IMR-90 (cell line): ENCODE results near the gene LEKR1. TPM values are rescaled to one million over a fixed set of nuclear protein-coding genes. Genes with fewer than 3 reads are reported as not detected.

ENCODE experiments used
- ATAC-seq: fragments of 200-7000 bp; cut with Tn5 transposase; 2 replicates; pipeline ENCODE4 v1.9.1; 2020; ENCODE audit warnings: low read depth, mild to moderate bottlenecking, moderate library complexity
- BruUV-seq: library from RNA; stranded (reverse); fragments of 400-500 nt; replicated peaks from 2 replicates; lab custom pipeline; 2021; lab: Mats Ljungman, UMichigan
- CTCF ChIA-PET: fragments of 300-600 bp; formaldehyde crosslinking; extraction: SDS; loops from one replicate; lab custom pipeline; 2021; ENCODE audit warnings: antibody characterized with exemption; lab: Yijun Ruan, JAX
- POLR2A ChIA-PET: fragments of 300-600 bp; sonication (Branson Sonifier 250); formaldehyde crosslinking; loops from one replicate; lab custom pipeline; 2022; ENCODE audit warnings: antibody characterized with exemption; ENCODE audit not compliant: unreplicated experiment; lab: Charles Lee
- DNase-seq: peaks from one replicate; pipeline ENCODE4 v3.0.0; 2013
- H2AFZ ChIP-seq: replicated peaks from 2 replicates; pipeline ENCODE3; 2013; ENCODE audit warnings: low read length, mild to moderate bottlenecking; ENCODE audit not compliant: poor library complexity
- H2AK5ac ChIP-seq: 2 replicates; pipeline ENCODE4 v1.6.1; 2013; ENCODE audit warnings: low read depth, low read length, inconsistent platforms
- H2AK9ac ChIP-seq: replicated peaks from 2 replicates; pipeline ENCODE3; 2013; ENCODE audit warnings: mild to moderate bottlenecking, low read depth, low read length, moderate library complexity; ENCODE audit not compliant: poor library complexity
- H2BK120ac ChIP-seq: 2 replicates; pipeline ENCODE4 v1.6.1; 2013; ENCODE audit warnings: low read depth, low read length, inconsistent platforms
- H2BK15ac ChIP-seq: 3 replicates; pipeline ENCODE4 v1.6.1; 2013; ENCODE audit warnings: low read depth, low read length, inconsistent platforms
- H2BK20ac ChIP-seq: 2 replicates; pipeline ENCODE4 v1.6.1; 2013; ENCODE audit warnings: low read depth, mild to moderate bottlenecking, inconsistent platforms, low read length, moderate library complexity
- H2BK5ac ChIP-seq: 2 replicates; pipeline ENCODE4 v1.6.1; 2013; ENCODE audit warnings: mild to moderate bottlenecking, low read depth, low read length, inconsistent platforms; ENCODE audit not compliant: poor library complexity, severe bottlenecking
- H3K14ac ChIP-seq: replicated peaks from 2 replicates; pipeline ENCODE4 v1.6.1; 2013; ENCODE audit warnings: low read depth, low read length, inconsistent platforms
- H3K18ac ChIP-seq: 2 replicates; pipeline ENCODE4 v1.6.1; 2013; ENCODE audit warnings: low read depth, low read length, control low read depth
- H3K23ac ChIP-seq: 2 replicates; pipeline ENCODE4 v1.6.1; 2013; ENCODE audit warnings: low read depth, low read length, inconsistent platforms
- H3K27ac ChIP-seq: 2 replicates; pipeline ENCODE4 v1.5.1; 2013; ENCODE audit warnings: mild to moderate bottlenecking, control low read depth, low read length; ENCODE audit not compliant: insufficient read depth
- H3K27me3 ChIP-seq: 2 replicates; pipeline ENCODE4 v1.6.1; 2013; ENCODE audit warnings: low read length; ENCODE audit not compliant: control insufficient read depth, insufficient read depth
- H3K36me3 ChIP-seq: 2 replicates; pipeline ENCODE4 v1.6.1; 2013; ENCODE audit warnings: low read length, mixed read lengths; ENCODE audit not compliant: control insufficient read depth, insufficient read depth
- H3K4ac ChIP-seq: 2 replicates; pipeline ENCODE4 v1.6.1; 2013; ENCODE audit warnings: low read depth, low read length, inconsistent platforms
- H3K4me1 ChIP-seq: 2 replicates; pipeline ENCODE4 v1.6.1; 2013; ENCODE audit warnings: low read length, mixed read lengths; ENCODE audit not compliant: control insufficient read depth, insufficient read depth
- H3K4me2 ChIP-seq: 2 replicates; pipeline ENCODE4 v1.6.1; 2013; ENCODE audit warnings: low read depth, mild to moderate bottlenecking, control low read depth, low read length, moderate library complexity
- H3K4me3 ChIP-seq: 2 replicates; pipeline ENCODE4 v1.5.1; 2013; ENCODE audit warnings: low read depth, mild to moderate bottlenecking, control low read depth, low read length, moderate library complexity; ENCODE audit not compliant: insufficient read depth
- H3K56ac ChIP-seq: 2 replicates; pipeline ENCODE4 v1.6.1; 2013; ENCODE audit warnings: low read length, inconsistent platforms; ENCODE audit not compliant: insufficient read depth; ENCODE audit errors: extremely low read depth
- H3K79me1 ChIP-seq, 2 experiments: 2 replicates each; pipeline ENCODE4 v1.6.1; 2013; ENCODE audit warnings: low read length in 2 of 2, inconsistent platforms in 1 of 2, low read depth in 1 of 2
- H3K9ac ChIP-seq: 2 replicates; pipeline ENCODE4 v1.6.1; 2013; ENCODE audit warnings: low read depth, low read length, control low read depth
- H3K9me1 ChIP-seq: 2 replicates; pipeline ENCODE4 v1.6.1; 2013; ENCODE audit warnings: low read length, inconsistent platforms; ENCODE audit not compliant: insufficient read depth
- H3K9me3 ChIP-seq: 2 replicates; pipeline ENCODE4 v1.6.1; 2013; ENCODE audit warnings: low read length; ENCODE audit not compliant: control insufficient read depth, insufficient read depth
- H4K20me1 ChIP-seq: 2 replicates; pipeline ENCODE4 v1.6.1; 2013; ENCODE audit warnings: low read length, inconsistent platforms; ENCODE audit not compliant: insufficient read depth
- H4K5ac ChIP-seq: 2 replicates; pipeline ENCODE4 v1.6.1; 2013; ENCODE audit warnings: mild to moderate bottlenecking, low read depth, low read length, control low read depth
- H4K8ac ChIP-seq, 2 experiments: 2 replicates each; pipeline ENCODE4 v1.6.1; 2013; ENCODE audit warnings: low read depth in 2 of 2, low read length in 2 of 2, control low read depth in 1 of 2, inconsistent platforms in 1 of 2
- H4K91ac ChIP-seq: 2 replicates; pipeline ENCODE4 v1.6.1; 2013; ENCODE audit warnings: low read depth, low read length, inconsistent platforms; ENCODE audit not compliant: insufficient read depth
- BHLHE40 ChIP-seq: fragments of 150-350 bp; IDR thresholded peaks from 2 replicates; pipeline ENCODE4 v1.6.1; 2016; ENCODE audit warnings: mild to moderate bottlenecking, low read depth, low read length
- CEBPB ChIP-seq: IDR thresholded peaks from 2 replicates; pipeline ENCODE4 v1.6.1; 2012; ENCODE audit warnings: low read depth, low read length, improper control_type of control experiment
- CHD1 ChIP-seq: IDR thresholded peaks from 2 replicates; pipeline ENCODE4 v1.6.1; 2012; ENCODE audit warnings: low read depth, low read length, improper control_type of control experiment
- MAZ ChIP-seq: IDR thresholded peaks from 2 replicates; pipeline ENCODE4 v1.6.1; 2012; ENCODE audit warnings: low read depth, mild to moderate bottlenecking, low read length, improper control_type of control experiment, moderate library complexity, borderline replicate concordance
- RAD21 ChIP-seq: IDR thresholded peaks from 2 replicates; pipeline ENCODE4 v1.6.1; 2012; ENCODE audit warnings: low read length, improper control_type of control experiment
- RCOR1 ChIP-seq: IDR thresholded peaks from 2 replicates; pipeline ENCODE4 v1.6.1; 2012; ENCODE audit warnings: mild to moderate bottlenecking, low read length, improper control_type of control experiment; ENCODE audit not compliant: insufficient replicate concordance
- RFX5 ChIP-seq: IDR thresholded peaks from 2 replicates; pipeline ENCODE4 v1.8.0; 2012; ENCODE audit warnings: low read depth, mild to moderate bottlenecking, low read length, moderate library complexity
- SMC3 ChIP-seq: fragments of 150-350 bp; IDR thresholded peaks from 2 replicates; pipeline ENCODE4 v1.6.1; 2016; ENCODE audit warnings: low read depth, mild to moderate bottlenecking, antibody characterized with exemption, low read length, moderate library complexity
- WGBS, 2 experiments: methylation state at CpG; one replicate each; pipeline versions ENCODE4 v1.1.5 to v1.1.7; 2013; ENCODE audit warnings: missing lambda C conversion rate in 2 of 2; ENCODE audit not compliant: insufficient read length in 1 of 2; ENCODE audit errors: extremely low coverage in 2 of 2; 5-methylcytosine and 5-hydroxymethylcytosine counted together
- dilution Hi-C: fragments of 300-500 bp; cut with HindIII; formaldehyde crosslinking; loops from one replicate; pipeline ENCODE4 v1.14.3; 2018; ENCODE audit warnings: low sequenced_read_pairs; ENCODE audit not compliant: unreplicated experiment
- in situ Hi-C: fragments of 300-500 bp; cut with MboI; formaldehyde crosslinking; loops from 3 replicates; pipeline ENCODE4 v1.14.3; 2019; ENCODE audit warnings: low sequenced_read_pairs, inconsistent platforms, mixed read lengths
- intact Hi-C: fragments of 100-400 bp; cut with micrococcal nuclease; formaldehyde crosslinking; loops from 2 replicates; pipeline ENCODE4 v1.10.0; 2022
- polyA plus RNA-seq, 3 experiments: library from polyadenylated mRNA; depleted of rRNA; stranded (reverse); fragments of >200 nt; gene quantifications; 2 replicates each; pipeline ENCODE4 v1.2.3, GENCODE V29; 2012; ENCODE audit warnings: low replicate concordance in 1 of 3
- total RNA-seq: library from RNA; depleted of rRNA; stranded (reverse); fragments of >200 nt; gene quantifications from 2 replicates; pipeline ENCODE4 v1.2.3, GENCODE V29; 2012
- TF ChIP-seq, protein P1 (sequence below): conservative IDR thresholded peaks from 2 replicates; pipeline ENCODE4 v1.5.1; 2012; ENCODE audit warnings: mild to moderate bottlenecking, low read depth, low read length, improper control_type of control experiment

Gene LEKR1
- total and polyA plus RNA-seq, 2 of the 4 experiments (the other 2 are of a cell fraction), result 0.19 to 0.36 TPM

DNA sequence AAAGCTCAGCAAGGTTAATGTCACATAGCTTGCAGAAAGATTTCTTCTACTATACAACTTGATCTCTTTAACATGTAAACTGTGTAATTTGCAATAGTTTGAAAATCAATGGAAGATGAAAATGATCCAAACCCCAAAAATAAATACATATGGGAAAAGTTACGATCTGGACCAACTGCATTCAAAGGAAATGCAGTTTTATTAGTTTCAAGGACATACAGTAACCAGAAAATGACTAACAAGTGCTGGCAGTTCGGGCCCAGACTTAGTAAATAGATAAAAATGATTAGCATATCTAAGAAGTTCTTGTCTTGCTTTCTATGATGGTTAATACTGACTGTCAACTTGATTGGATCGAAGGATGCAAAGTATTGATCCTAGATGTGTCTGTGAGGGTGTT is 37.3 kb upstream of the LEKR1 start:
- Histone ChIP-seq H3K9ac (no peak overlapping the region), H3K9me1 (peaks cover 17% of the 10 kb centered on the region), H3K56ac (peak overlapping the region; percentile 83; the same call in 1 of the 2 replicates), H2BK20ac (peak overlapping the region; percentile 94), H4K20me1 (no peaks in the 10 kb centered on the region), H3K36me3 (no peaks in the 10 kb centered on the region), H2AFZ (no peak overlapping the region), H2BK120ac (peak overlapping the region; percentile 94), H3K27ac (no peak overlapping the region; the same call in 1 of the 2 replicates), H3K14ac (peak overlapping the region; percentile 58), H3K4ac (peak overlapping the region; percentile 66), H4K91ac (peak overlapping the region; percentile 71), H2AK5ac (peak overlapping the region; percentile 10; the same call in 1 of the 2 replicates), H4K8ac (peak overlapping the region; percentile 9 to 84; a peak in 3 of 4 replicates), H3K79me1 (peaks cover 0 to 17% of the 10 kb centered on the region in 2 experiments; a peak in 3 of 4 replicates), H2BK15ac (peak overlapping the region; percentile 68; the same call in 2 of the 3 replicates), H2BK5ac (peak overlapping the region; percentile 97), H2AK9ac (no peak overlapping the region), H3K18ac (peak overlapping the region; percentile 39; the same call in 1 of the 2 replicates), H4K5ac (peak overlapping the region; percentile 49; the same call in 1 of the 2 replicates), H3K4me1 (peaks cover 20% of the 10 kb centered on the region), H3K9me3 (no peaks in the 10 kb centered on the region), H3K4me2 (no peak overlapping the region), H3K27me3 (no peaks in the 10 kb centered on the region), H3K4me3 (no peak overlapping the region), H3K23ac (peak overlapping the region; percentile 11; the same call in 1 of the 2 replicates)
- dilution Hi-C loops (no loop called here), intact Hi-C loops (no loop called here), in situ Hi-C loops (no loop called here)
- BruUV-seq, result no TSS peak
- TF ChIP-seq CHD1 (no peak), RAD21 (no peak), RFX5 (no peak), RCOR1 (no peak), MAZ (no peak), SMC3 (no peak), CEBPB (no peak), BHLHE40 (no peak)
- TF ChIP-seq, protein P1, sequence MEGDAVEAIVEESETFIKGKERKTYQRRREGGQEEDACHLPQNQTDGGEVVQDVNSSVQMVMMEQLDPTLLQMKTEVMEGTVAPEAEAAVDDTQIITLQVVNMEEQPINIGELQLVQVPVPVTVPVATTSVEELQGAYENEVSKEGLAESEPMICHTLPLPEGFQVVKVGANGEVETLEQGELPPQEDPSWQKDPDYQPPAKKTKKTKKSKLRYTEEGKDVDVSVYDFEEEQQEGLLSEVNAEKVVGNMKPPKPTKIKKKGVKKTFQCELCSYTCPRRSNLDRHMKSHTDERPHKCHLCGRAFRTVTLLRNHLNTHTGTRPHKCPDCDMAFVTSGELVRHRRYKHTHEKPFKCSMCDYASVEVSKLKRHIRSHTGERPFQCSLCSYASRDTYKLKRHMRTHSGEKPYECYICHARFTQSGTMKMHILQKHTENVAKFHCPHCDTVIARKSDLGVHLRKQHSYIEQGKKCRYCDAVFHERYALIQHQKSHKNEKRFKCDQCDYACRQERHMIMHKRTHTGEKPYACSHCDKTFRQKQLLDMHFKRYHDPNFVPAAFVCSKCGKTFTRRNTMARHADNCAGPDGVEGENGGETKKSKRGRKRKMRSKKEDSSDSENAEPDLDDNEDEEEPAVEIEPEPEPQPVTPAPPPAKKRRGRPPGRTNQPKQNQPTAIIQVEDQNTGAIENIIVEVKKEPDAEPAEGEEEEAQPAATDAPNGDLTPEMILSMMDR, result no peak
- WGBS, 2 experiments, result no CpG with 5 or more reads among the region's 3 CpGs
- ATAC-seq, result no peak
- DNase-seq, result peak; percentile 44
- POLR2A ChIA-PET, result no interaction called here
- CTCF ChIA-PET, result no interaction called here
